Endothelial cell of umbilical vein (primary cell): ENCODE measurements around the gene CST3. TPM values are rescaled to one million over a fixed set of nuclear protein-coding genes. Genes with fewer than 3 reads are reported as not detected.

ENCODE experiments used
- BruUV-seq: library from RNA; stranded (reverse); fragments of 400-500 nt; replicated peaks from 2 replicates; lab custom pipeline; 2021; lab: Mats Ljungman, UMichigan
- CTCF ChIA-PET: fragments of 300-600, 350-600 bp; sonication (Branson Sonifier 250); formaldehyde crosslinking; loops from one replicate; lab custom pipeline; 2021; ENCODE audit warnings: antibody characterized with exemption, inconsistent platforms; lab: Charles Lee
- POLR2A ChIA-PET: fragments of 300-600, 350-600 bp; sonication (Branson Sonifier 250); formaldehyde crosslinking; loops from one replicate; lab custom pipeline; 2021; ENCODE audit warnings: antibody characterized with exemption, inconsistent platforms; lab: Charles Lee
- DNase-seq: peaks from one replicate; pipeline ENCODE4 v3.0.0-alpha.2; 2011; ENCODE audit warnings: low read depth, low spot score
- FAIRE-seq: peaks from 2 replicates; lab custom pipeline; 2011; peaks lifted over from hg19 to GRCh38; lab: Jason Lieb, UNC
- H2AFZ ChIP-seq: 2 replicates; pipeline ENCODE4 v1.6.0; 2012; ENCODE audit warnings: low read depth, low read length, control low read depth, inconsistent platforms
- H3K27ac ChIP-seq: 2 replicates; pipeline ENCODE4 v1.5.1; 2011; ENCODE audit warnings: low read depth, mild to moderate bottlenecking, control low read depth, low read length, moderate library complexity; ENCODE audit not compliant: insufficient read depth
- H3K27me3 ChIP-seq, 2 experiments: 2 replicates each; pipeline versions ENCODE4 v1.6.0 to v1.6.1; 2011; ENCODE audit warnings: low read length in 2 of 2, mixed read lengths in 1 of 2; ENCODE audit not compliant: control insufficient read depth in 2 of 2, insufficient read depth in 2 of 2
- H3K36me3 ChIP-seq, 2 experiments: 2 replicates in 1 of 2; 3 replicates in 1 of 2; pipeline ENCODE4 v1.5.1; 2011; ENCODE audit warnings: low read length in 2 of 2, mild to moderate bottlenecking in 1 of 2, moderate library complexity in 1 of 2; ENCODE audit not compliant: control insufficient read depth in 2 of 2, insufficient read depth in 2 of 2; ENCODE audit errors: extremely low read depth in 1 of 2
- H3K4me1 ChIP-seq: 3 replicates; pipeline ENCODE4 v1.5.1; 2011; ENCODE audit warnings: mild to moderate bottlenecking, low read length; ENCODE audit not compliant: control insufficient read depth, insufficient read depth; ENCODE audit errors: extremely low read depth
- H3K4me2 ChIP-seq: 2 replicates; pipeline ENCODE4 v1.6.1; 2011; ENCODE audit warnings: low read length, control low read depth, mixed read lengths; ENCODE audit not compliant: insufficient read depth
- H3K4me3 ChIP-seq, 3 experiments: fragments of 200-600 bp in 1 of 3; sonication (generic), shearing (Covaris generic) in 1 of 3; replicated peaks in 1 of 3; 2 replicates each; pipeline ENCODE4 v1.5.1; 2011 to 2016; ENCODE audit warnings: control low read depth in 3 of 3, low read length in 3 of 3, mild to moderate bottlenecking in 2 of 3, inconsistent platforms in 1 of 3, low read depth in 1 of 3, moderate library complexity in 1 of 3; ENCODE audit not compliant: insufficient read depth in 1 of 3
- H3K79me2 ChIP-seq: 2 replicates; pipeline ENCODE4 v1.6.0; 2012; ENCODE audit warnings: low read length, inconsistent platforms; ENCODE audit not compliant: control insufficient read depth, insufficient read depth
- H3K9ac ChIP-seq: replicated peaks from 2 replicates; pipeline ENCODE3; 2011; ENCODE audit warnings: low read length, control low read depth; ENCODE audit not compliant: insufficient read depth; ENCODE audit errors: extremely low read depth
- H3K9me1 ChIP-seq: replicated peaks from 3 replicates; pipeline ENCODE4 v1.6.0; 2011; ENCODE audit warnings: mild to moderate bottlenecking, low read length; ENCODE audit not compliant: control insufficient read depth, insufficient read depth; ENCODE audit errors: extremely low read depth
- H3K9me3 ChIP-seq: replicated peaks from 2 replicates; pipeline ENCODE4 v1.5.1; 2012; ENCODE audit warnings: low read length, inconsistent platforms; ENCODE audit not compliant: control insufficient read depth, insufficient read depth
- H4K20me1 ChIP-seq: replicated peaks from 2 replicates; pipeline ENCODE3; 2011; ENCODE audit warnings: mild to moderate bottlenecking, low read length; ENCODE audit not compliant: control insufficient read depth, insufficient read depth; ENCODE audit errors: extremely low read depth
- GATA2 ChIP-seq: IDR thresholded peaks from 2 replicates; pipeline ENCODE4 v1.7.0; 2011; ENCODE audit warnings: low read depth, mild to moderate bottlenecking, moderate library complexity, mixed read lengths, low read length; ENCODE audit not compliant: insufficient read length, insufficient read depth
- POLR2AphosphoS5 ChIP-seq: IDR thresholded peaks from 2 replicates; pipeline ENCODE4 v1.6.1; 2012; ENCODE audit warnings: low read depth, mild to moderate bottlenecking, control low read depth, low read length, moderate library complexity; ENCODE audit not compliant: insufficient read depth
- dilution Hi-C: fragments of 300-500 bp; cut with MboI; formaldehyde crosslinking; loops from one replicate; pipeline ENCODE4 v1.15.0; 2019; ENCODE audit warnings: low sequenced_read_pairs; ENCODE audit not compliant: extremely low pct_ligation_motif_present
- intact Hi-C: fragments of 100-400 bp; cut with micrococcal nuclease; formaldehyde crosslinking; loops from one replicate; pipeline ENCODE4 v1.10.0; 2022
- polyA plus RNA-seq, 4 experiments: library from polyadenylated mRNA; depleted of rRNA in 3 of 4; stranded (reverse) in 3 of 4; unstranded in 1 of 4; fragments of >200 nt; gene quantifications; 2 replicates each; pipeline versions ENCODE4 v1.2.1 to v1.2.3, GENCODE V29; 2011 to 2012; ENCODE audit warnings: missing spikeins in 1 of 4
- total RNA-seq: library from RNA; stranded (reverse); gene quantifications from 2 replicates; pipeline ENCODE4 v1.2.3, GENCODE V29; 2021
- TF ChIP-seq, protein P1 (sequence below): IDR thresholded peaks from 2 replicates; pipeline ENCODE4 v1.6.1; 2011; ENCODE audit not compliant: insufficient read depth, insufficient read length
- TF ChIP-seq, protein P2 (sequence below), 2 donors: IDR thresholded peaks; 1 replicate in 1 of 2; 2 replicates in 1 of 2; pipeline ENCODE4 v1.5.1; 2011; ENCODE audit warnings: low read length in 2 of 2, mild to moderate bottlenecking in 2 of 2, moderate library complexity in 2 of 2, control low read depth in 1 of 2, inconsistent platforms in 1 of 2, low read depth in 1 of 2; ENCODE audit not compliant: insufficient read depth in 1 of 2; ENCODE audit errors: extremely low read depth in 1 of 2

CST3 gene
- total and polyA plus RNA-seq, 2 donors (not counting 3 experiments of a cell fraction or from before 2014, with no cell fraction given), result 251 to 479 TPM

- no TSS peak for BruUV-seq
- no peak overlapping the region for H3K27ac ChIP-seq
- FAIRE-seq (no peak), DNase-seq (no peak)
- ChIA-PET POLR2A (no interaction called here), CTCF (no interaction called here)
- intact Hi-C loops, result loop anchor here (5.0 kb wide), 2 partner anchors 57 to 273 kb away; partner anchors contain the start of gene GZF1
- no peaks in the 10 kb centered on the region for H3K9me1 ChIP-seq
- no peak overlapping the region for H2AFZ ChIP-seq
- no peak overlapping the region for H3K4me2 ChIP-seq
- H3K9me3 ChIP-seq, result no peaks in the 10 kb centered on the region
- TF ChIP-seq, protein P1, sequence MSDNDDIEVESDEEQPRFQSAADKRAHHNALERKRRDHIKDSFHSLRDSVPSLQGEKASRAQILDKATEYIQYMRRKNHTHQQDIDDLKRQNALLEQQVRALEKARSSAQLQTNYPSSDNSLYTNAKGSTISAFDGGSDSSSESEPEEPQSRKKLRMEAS, result no peak
- no peak for TF ChIP-seq GATA2
- no peak for TF ChIP-seq POLR2AphosphoS5
- dilution Hi-C loops, result no loop called here
- H3K9ac ChIP-seq, result no peak overlapping the region
- H3K4me3 ChIP-seq, result no peak overlapping the region
- peaks cover 30% of the 10 kb centered on the region for H3K79me2 ChIP-seq
- no peaks in the 10 kb centered on the region for H3K27me3 ChIP-seq
- H4K20me1 ChIP-seq, result no peaks in the 10 kb centered on the region
- H3K4me1 ChIP-seq, result peaks cover 16% of the 10 kb centered on the region
- peaks cover 0 to 15% of the 10 kb centered on the region in 2 experiments for H3K36me3 ChIP-seq
These were observed 2.6 kb downstream of the CST3 start for GRCh38 chr20:23634985-23635767.

GRCh38 chr20:23634044-23634801 is 3.5 kb downstream of the CST3 start:
- Histone ChIP-seq H3K9ac (no peak overlapping the region), H3K9me1 (no peaks in the 10 kb centered on the region), H3K4me1 (peaks cover 25% of the 10 kb centered on the region), H2AFZ (no peak overlapping the region), H4K20me1 (no peaks in the 10 kb centered on the region), H3K36me3 (peaks cover 0 to 15% of the 10 kb centered on the region in 2 experiments), H3K4me2 (no peak overlapping the region), H3K27ac (no peak overlapping the region), H3K79me2 (peaks cover 30% of the 10 kb centered on the region), H3K27me3 (no peaks in the 10 kb centered on the region), H3K4me3 (no peak overlapping the region), H3K9me3 (no peaks in the 10 kb centered on the region)
- no TSS peak for BruUV-seq
- CTCF ChIA-PET, result no interaction called here
- dilution Hi-C loops (no loop called here), intact Hi-C loops (no loop called here)
- POLR2A ChIA-PET, result no interaction called here
- TF ChIP-seq, protein P2, sequence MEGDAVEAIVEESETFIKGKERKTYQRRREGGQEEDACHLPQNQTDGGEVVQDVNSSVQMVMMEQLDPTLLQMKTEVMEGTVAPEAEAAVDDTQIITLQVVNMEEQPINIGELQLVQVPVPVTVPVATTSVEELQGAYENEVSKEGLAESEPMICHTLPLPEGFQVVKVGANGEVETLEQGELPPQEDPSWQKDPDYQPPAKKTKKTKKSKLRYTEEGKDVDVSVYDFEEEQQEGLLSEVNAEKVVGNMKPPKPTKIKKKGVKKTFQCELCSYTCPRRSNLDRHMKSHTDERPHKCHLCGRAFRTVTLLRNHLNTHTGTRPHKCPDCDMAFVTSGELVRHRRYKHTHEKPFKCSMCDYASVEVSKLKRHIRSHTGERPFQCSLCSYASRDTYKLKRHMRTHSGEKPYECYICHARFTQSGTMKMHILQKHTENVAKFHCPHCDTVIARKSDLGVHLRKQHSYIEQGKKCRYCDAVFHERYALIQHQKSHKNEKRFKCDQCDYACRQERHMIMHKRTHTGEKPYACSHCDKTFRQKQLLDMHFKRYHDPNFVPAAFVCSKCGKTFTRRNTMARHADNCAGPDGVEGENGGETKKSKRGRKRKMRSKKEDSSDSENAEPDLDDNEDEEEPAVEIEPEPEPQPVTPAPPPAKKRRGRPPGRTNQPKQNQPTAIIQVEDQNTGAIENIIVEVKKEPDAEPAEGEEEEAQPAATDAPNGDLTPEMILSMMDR (IDR thresholded peaks at IDR 0.05; ENCODE audit: extremely low read depth in 1 of 2, insufficient read depth in 1 of 2, low read depth in 1 of 2, low read length in 2 of 2), result no peak
- no peak for FAIRE-seq
- DNase-seq, result no peak
